ENCODE data around the gene CPNE6.
"Not testable (repeated sequence)": the region's sequence is repeated elsewhere in the genome, so short reads cannot be mapped to it uniquely, and the experiment has no call there.

Gene CPNE6

GRCh38 chr14:24098229-24098926 is 27.0 kb downstream of the CPNE6 start:
- Histone ChIP-seq H3K9me3 (ENCODE audit: insufficient read depth, low read length) (no peaks in the 10 kb centered on the region), H3K4me3 (ENCODE audit: insufficient read length, low read depth) (no peak overlapping the region), H3K27me3 (ENCODE audit: insufficient read depth, insufficient read length) (no peaks in the 10 kb centered on the region), H3K4me1 (ENCODE audit: insufficient read depth, insufficient read length) (peaks cover 5% of the 10 kb centered on the region), H3K9ac (ENCODE audit: insufficient read length, low read depth) (no peak overlapping the region), H3K36me3 (ENCODE audit: insufficient read depth, insufficient read length, low read length) (peaks cover 53% of the 10 kb centered on the region)
- TF ChIP-seq YY1 (IDR thresholded peaks at IDR 0.05; ENCODE audit: insufficient read depth, insufficient read length) (no peak), ZNF274 (IDR thresholded peaks at IDR 0.05; ENCODE audit: low read depth, low read length) (no peak), SUZ12 (IDR thresholded peaks at IDR 0.05; ENCODE audit: extremely low read depth, insufficient read depth, insufficient read length) (no peak)
- DNase-seq (ENCODE audit: low read depth, low spot score): no peak

- no peaks in the 10 kb centered on the region; the same call in 1 of the 2 replicates for H3K9me3 ChIP-seq (ENCODE audit: insufficient read depth, low read length)
- H3K27me3 ChIP-seq (ENCODE audit: insufficient read depth, insufficient read length): no peaks in the 10 kb centered on the region
- TF ChIP-seq ZNF274 (IDR thresholded peaks at IDR 0.05; ENCODE audit: low read depth, low read length): no peak
- TF ChIP-seq YY1 (IDR thresholded peaks at IDR 0.05; ENCODE audit: insufficient read depth, insufficient read length): no peak
- TF ChIP-seq SUZ12 (IDR thresholded peaks at IDR 0.05; ENCODE audit: extremely low read depth, insufficient read depth, insufficient read length): no peak
- H3K36me3 ChIP-seq (ENCODE audit: insufficient read depth, insufficient read length, low read length): peaks cover 61% of the 10 kb centered on the region
- H3K4me3 ChIP-seq (ENCODE audit: insufficient read length, low read depth): no peak overlapping the region
- H3K4me1 ChIP-seq (ENCODE audit: insufficient read depth, insufficient read length): peaks cover 2% of the 10 kb centered on the region
- no peak for DNase-seq (ENCODE audit: low read depth, low spot score)
- no peak overlapping the region for H3K9ac ChIP-seq (ENCODE audit: insufficient read length, low read depth)
Measured at GRCh38 chr14:24098927-24099813, 27.8 kb downstream of the CPNE6 start.

- H3K4me3 ChIP-seq (ENCODE audit: insufficient read length, low read depth): no peak overlapping the region
- peaks cover 63% of the 10 kb centered on the region for H3K36me3 ChIP-seq (ENCODE audit: insufficient read depth, insufficient read length, low read length)
- no peak for DNase-seq (ENCODE audit: low read depth, low spot score)
- no peak overlapping the region for H3K9ac ChIP-seq (ENCODE audit: insufficient read length, low read depth)
- no peaks in the 10 kb centered on the region for H3K27me3 ChIP-seq (ENCODE audit: insufficient read depth, insufficient read length)
- H3K4me1 ChIP-seq (ENCODE audit: insufficient read depth, insufficient read length): peaks cover 2% of the 10 kb centered on the region
- no peaks in the 10 kb centered on the region; the same call in 1 of the 2 replicates for H3K9me3 ChIP-seq (ENCODE audit: insufficient read depth, low read length)
- TF ChIP-seq YY1 (IDR thresholded peaks at IDR 0.05; ENCODE audit: insufficient read depth, insufficient read length) (no peak), SUZ12 (IDR thresholded peaks at IDR 0.05; ENCODE audit: extremely low read depth, insufficient read depth, insufficient read length) (no peak), ZNF274 (IDR thresholded peaks at IDR 0.05; ENCODE audit: low read depth, low read length) (no peak)
Measured at GRCh38 chr14:24100197-24100981, 29.0 kb downstream of the CPNE6 start.

- H3K4me3 ChIP-seq (ENCODE audit: insufficient read length, low read depth): no peak overlapping the region
- DNase-seq (ENCODE audit: low read depth, low spot score): no peak
- H3K36me3 ChIP-seq (ENCODE audit: insufficient read depth, insufficient read length, low read length): peaks cover 63% of the 10 kb centered on the region
- no peaks in the 10 kb centered on the region; the same call in 1 of the 2 replicates for H3K9me3 ChIP-seq (ENCODE audit: insufficient read depth, low read length)
- H3K4me1 ChIP-seq (ENCODE audit: insufficient read depth, insufficient read length): no peaks in the 10 kb centered on the region
- TF ChIP-seq SUZ12 (IDR thresholded peaks at IDR 0.05; ENCODE audit: extremely low read depth, insufficient read depth, insufficient read length) (no peak), ZNF274 (IDR thresholded peaks at IDR 0.05; ENCODE audit: low read depth, low read length) (no peak)
- H3K9ac ChIP-seq (ENCODE audit: insufficient read length, low read depth): no peak overlapping the region
- H3K27me3 ChIP-seq (ENCODE audit: insufficient read depth, insufficient read length): no peaks in the 10 kb centered on the region
Measured at GRCh38 chr14:24100982-24101494, 29.7 kb downstream of the CPNE6 start.

GRCh38 chr14:24102357-24103048 is 31.1 kb downstream of the CPNE6 start:
- Histone ChIP-seq H3K4me1 (ENCODE audit: insufficient read depth, insufficient read length) (no peaks in the 10 kb centered on the region), H3K9me3 (ENCODE audit: insufficient read depth, low read length) (no peaks in the 10 kb centered on the region; the same call in 1 of the 2 replicates), H3K4me3 (ENCODE audit: insufficient read length, low read depth) (no peak overlapping the region), H3K27me3 (ENCODE audit: insufficient read depth, insufficient read length) (no peaks in the 10 kb centered on the region), H3K36me3 (ENCODE audit: insufficient read depth, insufficient read length, low read length) (peaks cover 55% of the 10 kb centered on the region), H3K9ac (ENCODE audit: insufficient read length, low read depth) (no peak overlapping the region)
- no peak for DNase-seq (ENCODE audit: low read depth, low spot score)
- TF ChIP-seq SUZ12 (IDR thresholded peaks at IDR 0.05; ENCODE audit: extremely low read depth, insufficient read depth, insufficient read length) (no peak), YY1 (IDR thresholded peaks at IDR 0.05; ENCODE audit: insufficient read depth, insufficient read length) (no peak), ZNF274 (IDR thresholded peaks at IDR 0.05; ENCODE audit: low read depth, low read length) (no peak)

- Histone ChIP-seq H3K4me1 (ENCODE audit: insufficient read depth, insufficient read length) (no peaks in the 10 kb centered on the region), H3K36me3 (ENCODE audit: insufficient read depth, insufficient read length, low read length) (peaks cover 49% of the 10 kb centered on the region), H3K9ac (ENCODE audit: insufficient read length, low read depth) (no peak overlapping the region), H3K4me3 (ENCODE audit: insufficient read length, low read depth) (no peak overlapping the region), H3K27me3 (ENCODE audit: insufficient read depth, insufficient read length) (no peaks in the 10 kb centered on the region), H3K9me3 (ENCODE audit: insufficient read depth, low read length) (no peaks in the 10 kb centered on the region; the same call in 1 of the 2 replicates)
- no peak for TF ChIP-seq YY1 (IDR thresholded peaks at IDR 0.05; ENCODE audit: insufficient read depth, insufficient read length)
- TF ChIP-seq ZNF274 (IDR thresholded peaks at IDR 0.05; ENCODE audit: low read depth, low read length): no peak
- no peak for TF ChIP-seq SUZ12 (IDR thresholded peaks at IDR 0.05; ENCODE audit: extremely low read depth, insufficient read depth, insufficient read length)
- DNase-seq (ENCODE audit: low read depth, low spot score): no peak
Measured at GRCh38 chr14:24103451-24103850, 32.1 kb downstream of the CPNE6 start.

GRCh38 chr14:24105609-24106239 is 34.4 kb downstream of the CPNE6 start:
- H3K27me3 ChIP-seq (ENCODE audit: insufficient read depth, insufficient read length); H3K4me1 ChIP-seq (ENCODE audit: insufficient read depth, insufficient read length); H3K9me3 ChIP-seq (ENCODE audit: insufficient read depth, low read length); H3K4me3 ChIP-seq (ENCODE audit: insufficient read length, low read depth); H3K9ac ChIP-seq (ENCODE audit: insufficient read length, low read depth); DNase-seq (ENCODE audit: low read depth, low spot score): not testable (repeated sequence)
- H3K36me3 ChIP-seq (ENCODE audit: insufficient read depth, insufficient read length, low read length): peaks cover 28% of the 10 kb centered on the region

Data from NT2/D1 (cell line).